HG03045 (cell line): ENCODE data around the gene NUBPL.

Experiments
- ATAC-seq: cut with Tn5 transposase; IDR thresholded peaks from one replicate; pipeline ENCODE4 v1.9.1; 2021; ENCODE audit warnings: mild to moderate bottlenecking, moderate library complexity; ENCODE audit not compliant: unreplicated experiment

NUBPL gene

DNA sequence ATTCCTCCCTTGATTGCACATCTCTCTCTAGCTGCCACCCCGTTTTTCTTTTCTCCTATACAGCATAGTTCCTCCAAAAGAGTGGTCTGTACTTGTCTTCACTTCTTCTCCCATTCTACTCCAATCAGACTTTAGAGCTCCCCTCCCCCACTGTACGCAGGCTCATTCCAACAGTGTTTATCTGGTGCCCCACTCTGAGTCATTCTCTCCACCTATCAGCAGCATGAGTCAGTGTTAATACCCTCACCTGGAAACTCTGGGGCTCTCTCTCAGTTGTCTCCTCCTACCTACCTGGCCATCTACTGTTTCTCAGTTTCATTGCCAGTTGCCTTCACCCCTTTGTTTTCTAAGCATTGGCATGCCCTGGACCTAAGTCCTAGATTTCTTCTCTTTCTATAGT is 340.8 kb downstream of the NUBPL start:
- no peak for ATAC-seq

DNA sequence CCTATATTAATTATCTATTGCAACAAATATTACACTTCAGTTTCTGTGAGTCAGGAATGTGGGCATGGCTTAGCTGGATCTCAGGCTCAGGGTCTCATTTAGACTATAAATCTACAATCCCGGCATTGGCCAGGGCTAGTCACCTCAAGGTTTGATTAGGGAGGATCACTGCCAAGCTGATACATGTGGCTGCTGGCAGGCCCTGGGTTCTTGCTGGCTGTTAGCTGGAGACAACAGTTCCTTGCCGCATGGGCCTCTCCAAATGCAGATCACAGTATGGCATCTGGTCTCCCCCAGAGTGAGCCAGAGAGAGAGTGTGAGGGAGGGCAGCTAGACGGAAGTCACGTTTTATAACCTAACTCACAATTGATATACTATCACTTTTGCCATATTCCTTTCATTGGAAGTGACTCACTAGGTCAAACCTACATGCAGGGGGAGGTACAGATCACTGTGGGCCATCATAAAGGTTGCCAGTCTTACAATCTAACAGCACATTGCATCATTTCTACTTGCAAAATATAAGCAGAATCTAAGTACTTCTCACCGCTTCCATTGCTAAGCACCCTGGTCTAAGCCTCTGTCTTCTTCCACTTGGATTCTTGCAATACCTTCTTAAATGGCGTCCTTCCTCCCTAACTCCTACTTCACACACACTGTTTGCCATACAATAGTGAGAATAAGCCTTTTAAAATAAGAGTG is 341.9 kb downstream of the NUBPL start:
- ATAC-seq: no peak

DNA sequence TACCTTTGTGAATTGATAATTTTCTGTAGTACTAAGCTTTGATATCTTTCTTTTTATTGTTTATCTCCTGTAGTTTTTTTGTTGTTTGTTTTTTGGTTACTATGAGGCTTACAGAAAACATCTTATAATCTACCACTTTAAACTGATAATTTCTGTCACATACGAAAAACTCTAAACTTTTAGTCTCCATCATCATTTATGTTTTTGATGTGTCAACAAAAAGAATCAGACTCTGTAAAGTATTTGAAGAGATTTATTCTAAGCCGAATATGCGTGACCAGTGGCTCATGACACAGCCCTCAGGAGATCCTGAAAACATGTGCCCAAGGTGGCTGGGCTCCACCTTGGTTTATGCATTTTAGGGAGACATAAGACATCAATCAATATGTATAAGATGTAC is 348.8 kb downstream of the NUBPL start:
- no peak for ATAC-seq
